HepG2 (cell line): Measurements from ENCODE around the gene RETN. TPM values are rescaled to one million over a fixed set of nuclear protein-coding genes. Genes with fewer than 3 reads are reported as not detected.

Source experiments
- ADNP ChIP-seq: sonication (generic); formaldehyde crosslinking; IDR thresholded peaks from 2 replicates; pipeline ENCODE4 v1.4.0; 2020; ENCODE audit warnings: missing genetic modification reagents
- BATF2 ChIP-seq: sonication (generic); formaldehyde crosslinking; IDR thresholded peaks from 2 replicates; pipeline ENCODE4 v1.8.0; 2022; ENCODE audit warnings: mild to moderate bottlenecking, missing genetic modification reagents, moderate library complexity
- EEA1 ChIP-seq: sonication (generic); formaldehyde crosslinking; IDR thresholded peaks from 2 replicates; pipeline ENCODE4 v1.5.1; 2020; ENCODE audit warnings: mild to moderate bottlenecking, missing genetic modification reagents, borderline replicate concordance
- HDAC1 ChIP-seq: sonication (generic); formaldehyde crosslinking; IDR thresholded peaks from 2 replicates; pipeline ENCODE4 v1.5.1; 2020; ENCODE audit warnings: mild to moderate bottlenecking, missing genetic modification reagents
- HMG20A ChIP-seq: IDR thresholded peaks from 2 replicates; pipeline ENCODE4 v1.6.1; 2016; ENCODE audit warnings: borderline replicate concordance
- ISL2 ChIP-seq: sonication (generic); formaldehyde crosslinking; IDR thresholded peaks from 2 replicates; pipeline ENCODE4 v1.5.0; 2020; ENCODE audit warnings: missing genetic modification reagents
- LCORL ChIP-seq, 2 experiments: fragments of 450-650 bp in 1 of 2; sonication (generic) in 1 of 2; formaldehyde crosslinking in 1 of 2; IDR thresholded peaks; 2 replicates each; pipeline versions ENCODE4 v1.5.0 to v1.6.1; 2017 to 2020; ENCODE audit warnings: antibody characterized with exemption in 1 of 2, missing genetic modification reagents in 1 of 2
- MYC ChIP-seq: sonication (generic); formaldehyde crosslinking; IDR thresholded peaks from 2 replicates; pipeline ENCODE4 v1.9.0; 2021; ENCODE audit warnings: missing genetic modification reagents, borderline replicate concordance
- MYNN ChIP-seq: sonication (generic); formaldehyde crosslinking; IDR thresholded peaks from 2 replicates; pipeline ENCODE4 v1.4.0; 2020; ENCODE audit warnings: mild to moderate bottlenecking, low read depth, missing genetic modification reagents
- NAIF1 ChIP-seq: sonication (generic); formaldehyde crosslinking; IDR thresholded peaks from 2 replicates; pipeline ENCODE4 v1.5.0; 2020; ENCODE audit warnings: mild to moderate bottlenecking, missing genetic modification reagents, borderline replicate concordance
- NR2F1 ChIP-seq, 2 experiments: fragments of 450-650 bp in 1 of 2; formaldehyde crosslinking in 1 of 2; IDR thresholded peaks; 2 replicates each; pipeline versions ENCODE4 v1.5.0 to v1.6.1; 2016 to 2020; ENCODE audit warnings: mild to moderate bottlenecking in 1 of 2, missing compliant biosample characterization in 1 of 2, missing genetic modification reagents in 1 of 2, moderate library complexity in 1 of 2
- PATZ1 ChIP-seq: sonication (generic); formaldehyde crosslinking; IDR thresholded peaks from 2 replicates; pipeline ENCODE4 v1.4.0; 2020; ENCODE audit warnings: missing genetic modification reagents
- SMAD1 ChIP-seq: sonication (generic); formaldehyde crosslinking; IDR thresholded peaks from 2 replicates; pipeline ENCODE4 v1.4.0; 2020; ENCODE audit warnings: missing genetic modification reagents, low read depth, mild to moderate bottlenecking, borderline replicate concordance
- SMYD3 ChIP-seq: sonication (generic); formaldehyde crosslinking; IDR thresholded peaks from 2 replicates; pipeline ENCODE4 v1.8.1; 2023; ENCODE audit warnings: mild to moderate bottlenecking, missing genetic modification reagents
- TBP ChIP-seq: sonication (generic); formaldehyde crosslinking; IDR thresholded peaks from 2 replicates; pipeline ENCODE4 v1.5.0; 2020; ENCODE audit warnings: missing genetic modification reagents
- TEF ChIP-seq: sonication (generic); formaldehyde crosslinking; IDR thresholded peaks from 2 replicates; pipeline ENCODE4 v1.5.0; 2020; ENCODE audit warnings: missing genetic modification reagents
- ZFAT ChIP-seq: sonication (generic); formaldehyde crosslinking; conservative IDR thresholded peaks from 2 replicates; pipeline ENCODE4 v1.8.1; 2023; ENCODE audit warnings: missing genetic modification reagents, inconsistent platforms
- ZNF101 ChIP-seq: sonication (generic); formaldehyde crosslinking; IDR thresholded peaks from 2 replicates; pipeline ENCODE4 v1.4.0; 2020; ENCODE audit warnings: mild to moderate bottlenecking, low read depth, missing genetic modification reagents, borderline replicate concordance
- ZNF180 ChIP-seq: sonication (generic); formaldehyde crosslinking; IDR thresholded peaks from 2 replicates; pipeline ENCODE4 v1.4.0; 2020; ENCODE audit warnings: low read depth, missing genetic modification reagents, borderline replicate concordance
- ZNF274 ChIP-seq: sonication (generic); formaldehyde crosslinking; IDR thresholded peaks from 2 replicates; pipeline ENCODE4 v1.5.1; 2020; ENCODE audit warnings: mild to moderate bottlenecking, missing genetic modification reagents
- ZNF383 ChIP-seq: sonication (generic); formaldehyde crosslinking; IDR thresholded peaks from 2 replicates; pipeline ENCODE4 v1.4.0; 2020; ENCODE audit warnings: missing genetic modification reagents, mild to moderate bottlenecking, borderline replicate concordance
- ZNF432 ChIP-seq: sonication (generic); formaldehyde crosslinking; IDR thresholded peaks from 2 replicates; pipeline ENCODE4 v1.5.0; 2020; ENCODE audit warnings: missing genetic modification reagents, mild to moderate bottlenecking, borderline replicate concordance
- ZNF484 ChIP-seq: sonication (generic); formaldehyde crosslinking; IDR thresholded peaks from 2 replicates; pipeline ENCODE4 v1.5.1; 2020; ENCODE audit warnings: mild to moderate bottlenecking, low read depth, missing genetic modification reagents, borderline replicate concordance
- ZNF720 ChIP-seq: sonication (generic); formaldehyde crosslinking; IDR thresholded peaks from 2 replicates; pipeline ENCODE4 v1.4.0; 2020; ENCODE audit warnings: missing genetic modification reagents
- ZSCAN12 ChIP-seq: sonication (generic); formaldehyde crosslinking; IDR thresholded peaks from 2 replicates; pipeline ENCODE4 v1.9.0; 2021; ENCODE audit warnings: mild to moderate bottlenecking, missing genetic modification reagents
- ZSCAN22 ChIP-seq: sonication (generic); formaldehyde crosslinking; IDR thresholded peaks from 2 replicates; pipeline ENCODE4 v1.4.0; 2020; ENCODE audit warnings: mild to moderate bottlenecking, missing genetic modification reagents
- polyA plus RNA-seq, 8 experiments: library from polyadenylated mRNA; depleted of rRNA in 3 of 8; stranded (reverse) in 7 of 8; unstranded in 1 of 8; fragments of >200 nt; fragmentation: Illumina TruSeq in 4 of 8; extraction: Trizol in 4 of 8; gene quantifications; 2 replicates each; pipeline versions ENCODE4 v1.2.1 to v1.2.3, GENCODE V29; 2011 to 2016; ENCODE audit warnings: low read depth in 4 of 8, missing spikeins in 1 of 8, mixed read lengths in 1 of 8; ENCODE audit not compliant: insufficient read depth in 1 of 8
- total RNA-seq, 5 experiments: library from RNA; depleted of rRNA; stranded (reverse); fragments of >200 nt; fragmentation: Illumina TruSeq; extraction: Trizol; gene quantifications; 2 replicates each; pipeline ENCODE4 v1.2.3, GENCODE V29; 2016; ENCODE audit warnings: low read depth in 1 of 5

Gene RETN
- total and polyA plus RNA-seq, 2 of the 13 experiments (the other 11 are each of a cell fraction or from before 2014, with no cell fraction given), result not detected

GRCh38 chr19:7652061-7652641 lies 16.7 kb upstream of the RETN start (continued):
- no peak for TF ChIP-seq EEA1 (CRISPR knock-in tag)
- no peak for TF ChIP-seq ZSCAN12 (CRISPR knock-in tag)
- no peak for TF ChIP-seq MYNN (CRISPR knock-in tag)
- TF ChIP-seq SMYD3, result peak; percentile 64; the same call in 1 of the 2 replicates
- TF ChIP-seq BATF2 (CRISPR knock-in tag), result no peak
- no peak for TF ChIP-seq ZNF720 (CRISPR knock-in tag)
- no peak for TF ChIP-seq ZNF101 (CRISPR knock-in tag)
- no peak for TF ChIP-seq ZNF432 (CRISPR knock-in tag)
- TF ChIP-seq ISL2 (CRISPR knock-in tag), result peak; percentile 89
- TF ChIP-seq ZNF383, result no peak
- no peak for TF ChIP-seq TEF (CRISPR knock-in tag)
- no peak for TF ChIP-seq ADNP (CRISPR knock-in tag)
- TF ChIP-seq ZNF484, result no peak
- TF ChIP-seq ZSCAN22 (CRISPR knock-in tag), result no peak
- no peak for TF ChIP-seq TBP (CRISPR knock-in tag)
- no peak for TF ChIP-seq ZNF274 (CRISPR knock-in tag)
- no peak for TF ChIP-seq NAIF1 (CRISPR knock-in tag)
- TF ChIP-seq SMAD1 (CRISPR knock-in tag), result no peak
- TF ChIP-seq MYC, result no peak
- TF ChIP-seq NR2F1 (CRISPR knock-in tag; IDR thresholded peaks at IDR 0.05), result peak; percentile 74 to 81
- no peak for TF ChIP-seq ZNF180 (CRISPR knock-in tag)
- TF ChIP-seq PATZ1, result peak; percentile 74
- peak; percentile 91 for TF ChIP-seq HDAC1
- TF ChIP-seq HMG20A (CRISPR knock-in tag), result peak; percentile 96
- TF ChIP-seq LCORL (IDR thresholded peaks at IDR 0.05), result no peak
- TF ChIP-seq LCORL (CRISPR knock-in tag; IDR thresholded peaks at IDR 0.05), result peak; percentile 93
- no peak for TF ChIP-seq ZFAT (CRISPR knock-in tag)
